ENCODE results near the gene SPRYD3. TPM values are rescaled to one million over a fixed set of nuclear protein-coding genes. Genes with fewer than 3 reads are reported as not detected.

Gene SPRYD3
- polyA plus RNA-seq, 1 donor from 2014 or later = 30.4 TPM

GRCh38 chr12:53074999-53075370 is 4.2 kb downstream of the SPRYD3 start:
- Mint-ChIP-seq H3K27ac (no peak overlapping the region), H3K9me3 (no peaks in the 10 kb centered on the region), H3K4me3 (peak overlapping the region in 1 of 4 donors; percentile 31), H3K36me3 (peaks cover 8% of the 10 kb centered on the region), H3K27me3 (no peaks in the 10 kb centered on the region), H3K4me1 (peaks cover 25 to 36% (median 30%) of the 10 kb centered on the region in 3 donors)

DNA sequence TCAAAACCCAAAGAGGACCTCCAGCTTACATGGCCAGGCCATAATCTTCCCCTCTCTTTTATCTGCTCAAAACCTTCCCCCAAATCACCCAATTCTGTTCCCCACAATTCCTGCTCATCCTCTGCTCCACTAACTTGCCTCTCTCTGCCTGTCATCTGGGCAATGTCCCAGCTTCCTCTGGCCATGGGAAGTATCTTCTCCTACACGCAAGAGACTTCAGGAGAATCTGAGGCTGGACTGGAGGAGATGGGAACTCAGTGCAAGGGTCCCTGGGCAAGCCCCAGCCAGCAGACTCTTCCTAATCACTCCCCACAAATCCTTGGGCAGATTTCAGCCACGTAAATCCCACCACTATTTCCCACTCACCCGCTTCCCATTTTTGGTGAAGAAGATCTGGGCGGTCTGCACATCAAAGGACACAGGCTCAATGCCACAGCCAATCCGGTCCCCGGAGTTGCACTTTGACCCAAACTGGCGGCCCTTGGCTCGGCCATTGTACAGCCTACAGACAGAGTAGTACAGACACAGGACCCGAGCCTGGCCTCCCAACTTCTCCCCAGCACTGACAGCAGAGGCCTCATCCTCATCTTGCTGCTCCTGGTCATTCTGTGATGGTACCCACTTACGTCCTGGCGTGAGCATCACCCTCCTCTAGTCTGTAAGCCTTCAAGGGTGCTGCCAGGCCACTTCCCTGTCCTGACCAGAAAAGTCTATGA is 4.7 kb downstream of the SPRYD3 start:
- peak overlapping the region in 2 of 3 donors; percentile 57 to 59 for H3K27ac Mint-ChIP-seq
- H3K27me3 Mint-ChIP-seq = no peaks in the 10 kb centered on the region
- H3K4me1 Mint-ChIP-seq = peaks cover 22 to 32% (median 30%) of the 10 kb centered on the region in 3 donors
- H3K36me3 Mint-ChIP-seq = peaks cover 8% of the 10 kb centered on the region
- H3K4me3 Mint-ChIP-seq = no peak overlapping the region
- H3K9me3 Mint-ChIP-seq = no peaks in the 10 kb centered on the region

DNA sequence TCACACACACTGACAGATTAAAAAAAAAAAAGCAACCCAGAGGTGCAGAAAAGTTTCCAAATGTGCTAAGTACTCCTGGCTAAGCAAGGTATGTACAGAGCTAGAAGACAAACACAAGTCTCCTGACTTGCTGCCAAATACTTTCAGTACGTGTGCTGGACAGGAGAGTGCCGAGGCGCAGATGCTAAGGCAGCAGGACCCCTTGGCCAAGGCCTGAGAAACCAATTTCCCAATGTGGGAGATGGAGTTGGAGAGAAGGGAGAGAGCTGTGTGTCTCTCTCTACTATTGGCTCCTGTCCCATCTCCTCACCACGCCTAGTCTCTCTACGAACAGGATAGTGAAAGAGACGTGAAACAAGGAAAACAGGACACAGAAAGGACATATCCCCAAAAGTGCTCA is 5.3 kb downstream of the SPRYD3 start:
- H3K27me3 Mint-ChIP-seq = no peaks in the 10 kb centered on the region
- H3K4me3 Mint-ChIP-seq = no peak overlapping the region
- peaks cover 20 to 32% (median 27%) of the 10 kb centered on the region in 3 donors for H3K4me1 Mint-ChIP-seq
- H3K9me3 Mint-ChIP-seq = no peaks in the 10 kb centered on the region
- H3K36me3 Mint-ChIP-seq = peaks cover 8% of the 10 kb centered on the region
- H3K27ac Mint-ChIP-seq = no peak overlapping the region

GRCh38 chr12:53071591-53072551 is 7.3 kb downstream of the SPRYD3 start:
- H3K27me3 Mint-ChIP-seq = no peaks in the 10 kb centered on the region
- no peak overlapping the region for H3K27ac Mint-ChIP-seq
- H3K4me1 Mint-ChIP-seq = peaks cover 12 to 22% (median 20%) of the 10 kb centered on the region in 3 donors
- peaks cover 10% of the 10 kb centered on the region for H3K36me3 Mint-ChIP-seq
- no peak overlapping the region for H3K4me3 Mint-ChIP-seq
- no peaks in the 10 kb centered on the region for H3K9me3 Mint-ChIP-seq

DNA sequence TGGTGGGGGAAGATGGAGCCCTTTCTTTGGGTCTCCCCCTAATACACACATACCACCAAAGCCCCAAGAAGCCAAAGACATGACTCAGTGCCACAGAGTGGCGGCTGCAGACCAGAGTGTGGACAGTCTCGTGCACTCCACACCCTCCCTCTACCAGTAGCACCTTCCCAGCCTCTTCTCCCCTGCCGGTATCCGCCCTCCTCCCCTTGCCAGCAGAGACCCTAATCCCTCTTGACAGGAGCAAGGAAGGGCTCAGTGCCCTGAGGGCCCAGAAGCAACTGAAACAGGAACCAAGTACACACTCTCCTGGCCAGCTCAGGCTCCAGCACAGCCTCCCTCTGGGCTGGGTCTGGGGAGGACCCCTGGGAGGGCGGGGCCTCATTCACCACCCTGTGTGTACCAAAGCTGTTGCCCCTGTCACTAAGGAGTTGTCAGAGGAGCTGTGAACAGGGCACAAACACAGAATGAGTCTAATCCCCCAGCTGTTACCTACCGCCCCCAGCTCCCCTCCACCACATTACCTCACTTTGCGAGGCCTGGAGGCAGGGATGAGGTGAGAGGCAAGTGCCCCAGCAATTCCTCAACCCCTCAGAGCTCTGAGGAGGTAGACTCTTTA is 8.2 kb downstream of the SPRYD3 start:
- Mint-ChIP-seq H3K9me3 (no peaks in the 10 kb centered on the region), H3K27me3 (no peaks in the 10 kb centered on the region), H3K36me3 (peaks cover 8% of the 10 kb centered on the region), H3K4me1 (peaks cover 14 to 22% (median 21%) of the 10 kb centered on the region in 3 donors), H3K4me3 (no peak overlapping the region), H3K27ac (no peak overlapping the region)

DNA sequence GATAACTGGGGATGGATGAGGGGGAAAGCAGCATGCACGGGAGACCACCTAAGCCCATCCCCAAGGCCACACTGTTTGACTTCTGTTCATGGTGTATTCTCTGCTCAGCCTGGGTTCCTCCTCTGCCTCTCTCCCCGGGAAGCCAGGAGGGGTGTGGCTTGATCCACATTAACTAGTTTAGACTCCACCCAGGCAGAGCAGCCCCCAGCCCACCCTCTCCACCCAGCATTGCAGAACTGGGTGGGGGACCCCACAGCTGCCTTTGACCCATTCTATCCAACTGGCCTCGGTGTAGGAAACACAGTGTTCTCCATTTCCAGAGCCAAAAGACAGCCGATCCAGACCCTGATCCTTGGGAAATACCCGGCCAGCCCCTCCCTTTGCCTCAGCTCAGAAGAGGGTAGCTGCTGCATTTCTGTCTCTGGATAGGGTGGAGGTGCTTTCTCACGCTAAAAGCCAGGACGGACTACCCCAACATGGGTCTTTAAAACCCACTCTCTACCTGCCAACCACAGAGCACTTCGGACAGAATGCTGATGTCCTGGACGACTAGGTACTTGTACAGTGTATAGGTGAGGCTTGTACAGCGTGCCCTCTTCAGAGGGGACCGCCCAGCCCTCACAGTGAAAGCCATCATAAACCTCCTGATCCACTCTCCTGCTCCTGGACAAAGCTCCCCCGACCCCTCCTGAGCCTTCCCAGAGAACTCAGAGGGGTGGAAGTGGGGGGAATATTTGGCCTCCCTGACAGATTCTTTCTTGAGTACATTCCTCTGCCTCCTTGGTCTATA is 9.4 kb downstream of the SPRYD3 start:
- peaks cover 13 to 21% (median 19%) of the 10 kb centered on the region in 3 donors for H3K4me1 Mint-ChIP-seq
- no peak overlapping the region for H3K27ac Mint-ChIP-seq
- no peaks in the 10 kb centered on the region for H3K27me3 Mint-ChIP-seq
- H3K9me3 Mint-ChIP-seq = no peaks in the 10 kb centered on the region
- peaks cover 10% of the 10 kb centered on the region for H3K36me3 Mint-ChIP-seq
- H3K4me3 Mint-ChIP-seq = no peak overlapping the region

GRCh38 chr12:53068811-53069585 is 10.2 kb downstream of the SPRYD3 start:
- H3K4me3 Mint-ChIP-seq = no peak overlapping the region
- no peak overlapping the region for H3K27ac Mint-ChIP-seq
- H3K36me3 Mint-ChIP-seq = peaks cover 10% of the 10 kb centered on the region
- H3K27me3 Mint-ChIP-seq = no peaks in the 10 kb centered on the region
- no peaks in the 10 kb centered on the region for H3K9me3 Mint-ChIP-seq
- H3K4me1 Mint-ChIP-seq = peaks cover 11 to 18% (median 13%) of the 10 kb centered on the region in 3 donors

DNA sequence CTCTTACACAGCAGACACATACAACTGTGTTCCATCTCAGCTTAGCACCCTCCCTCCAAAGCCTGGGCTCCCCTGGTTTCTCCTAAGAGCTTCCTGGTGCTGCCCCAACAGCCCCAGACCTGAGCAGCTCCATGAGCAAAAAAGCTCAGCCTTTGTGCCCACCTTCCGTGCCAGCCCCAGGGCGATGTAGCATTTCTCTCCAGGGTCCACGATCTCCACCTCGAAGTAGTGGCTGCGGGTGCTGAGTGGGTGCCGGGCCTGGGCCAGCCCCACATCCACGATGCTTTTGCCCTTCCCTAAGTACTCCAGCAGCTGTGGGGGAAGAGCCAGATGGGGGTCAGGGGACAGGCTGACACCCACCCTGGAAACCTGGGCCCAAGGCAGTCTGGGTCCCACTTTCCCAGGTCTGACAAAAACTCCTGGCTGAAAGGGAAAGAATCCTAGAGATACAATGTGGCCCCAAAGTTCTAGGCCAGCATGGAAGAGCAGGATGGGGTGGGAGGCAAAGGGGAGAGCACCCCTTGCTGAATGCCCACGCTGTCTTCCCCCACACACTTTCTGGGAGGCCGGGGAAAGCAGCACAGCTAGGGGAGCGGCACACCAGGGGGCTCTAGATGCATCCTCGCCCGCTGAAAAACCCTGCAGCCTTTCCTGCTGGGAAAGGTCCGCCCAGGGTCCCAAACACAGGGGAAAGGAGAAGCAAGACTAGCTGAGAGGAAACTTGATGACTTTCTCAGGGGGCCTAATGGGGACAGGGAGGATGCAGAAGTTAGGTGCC is 11.0 kb downstream of the SPRYD3 start:
- H3K27me3 Mint-ChIP-seq = no peaks in the 10 kb centered on the region
- peaks cover 10 to 17% (median 13%) of the 10 kb centered on the region in 3 donors for H3K4me1 Mint-ChIP-seq
- no peaks in the 10 kb centered on the region for H3K9me3 Mint-ChIP-seq
- H3K4me3 Mint-ChIP-seq = no peak overlapping the region
- H3K36me3 Mint-ChIP-seq = peaks cover 10% of the 10 kb centered on the region
- no peak overlapping the region for H3K27ac Mint-ChIP-seq

GRCh38 chr12:53067074-53067992 is 11.9 kb downstream of the SPRYD3 start:
- no peaks in the 10 kb centered on the region for H3K9me3 Mint-ChIP-seq
- H3K4me1 Mint-ChIP-seq = peaks cover 4 to 10% (median 7%) of the 10 kb centered on the region in 3 donors
- no peak overlapping the region for H3K4me3 Mint-ChIP-seq
- H3K27ac Mint-ChIP-seq = no peak overlapping the region
- peaks cover 8% of the 10 kb centered on the region for H3K36me3 Mint-ChIP-seq
- H3K27me3 Mint-ChIP-seq = no peaks in the 10 kb centered on the region

DNA sequence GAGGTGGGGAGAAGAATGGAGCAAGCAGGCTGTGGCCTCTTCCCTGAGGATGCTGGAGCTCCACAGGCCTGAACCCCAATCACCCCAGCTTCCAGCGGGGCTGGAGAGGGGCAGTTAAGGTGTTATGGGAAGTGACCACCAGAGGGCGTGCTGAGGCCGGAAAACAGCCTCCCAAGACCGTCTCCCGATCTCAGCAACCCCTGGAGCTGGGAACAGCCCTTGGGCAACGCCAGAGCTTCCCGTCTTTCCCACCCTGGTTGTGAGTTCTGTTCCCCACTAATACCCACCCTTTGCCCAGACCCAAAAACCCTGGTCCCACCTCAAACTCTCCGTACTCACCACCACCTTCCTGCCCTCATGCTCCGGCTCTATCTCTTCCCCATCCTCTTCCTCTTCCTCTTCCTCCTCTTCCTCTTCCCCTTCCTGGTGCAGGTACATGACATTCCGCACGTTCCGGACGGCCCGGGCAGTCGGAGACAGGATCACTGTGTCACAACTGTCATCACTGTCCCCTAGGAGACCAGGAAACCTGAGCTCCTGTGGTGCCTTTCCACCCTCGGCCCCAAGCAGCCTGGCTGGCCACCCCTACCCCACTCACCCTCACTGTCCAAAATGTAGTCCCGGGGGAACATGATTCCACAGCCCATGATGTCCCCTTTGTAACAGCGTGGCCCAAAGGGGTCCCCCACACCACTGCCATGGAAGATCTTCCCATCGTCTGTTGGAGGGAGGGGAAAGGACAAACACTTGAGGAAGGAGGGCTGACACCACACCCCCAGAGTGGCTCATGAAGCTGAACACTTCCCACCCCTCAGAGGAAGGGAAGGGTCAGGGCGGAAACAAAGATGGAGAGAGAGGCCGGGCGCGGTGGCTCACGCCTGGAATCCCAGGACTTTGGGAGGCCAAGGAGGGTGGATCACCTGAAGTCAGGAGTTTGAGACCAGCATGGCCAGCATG is 12.9 kb downstream of the SPRYD3 start:
- Mint-ChIP-seq H3K4me3 (peak overlapping the region in 1 of 4 donors; percentile 54), H3K27me3 (no peaks in the 10 kb centered on the region), H3K36me3 (peaks cover 8% of the 10 kb centered on the region), H3K27ac (peak overlapping the region in 1 of 3 donors; percentile 40), H3K9me3 (no peaks in the 10 kb centered on the region), H3K4me1 (peaks cover 4 to 7% (median 6%) of the 10 kb centered on the region in 3 donors)

DNA sequence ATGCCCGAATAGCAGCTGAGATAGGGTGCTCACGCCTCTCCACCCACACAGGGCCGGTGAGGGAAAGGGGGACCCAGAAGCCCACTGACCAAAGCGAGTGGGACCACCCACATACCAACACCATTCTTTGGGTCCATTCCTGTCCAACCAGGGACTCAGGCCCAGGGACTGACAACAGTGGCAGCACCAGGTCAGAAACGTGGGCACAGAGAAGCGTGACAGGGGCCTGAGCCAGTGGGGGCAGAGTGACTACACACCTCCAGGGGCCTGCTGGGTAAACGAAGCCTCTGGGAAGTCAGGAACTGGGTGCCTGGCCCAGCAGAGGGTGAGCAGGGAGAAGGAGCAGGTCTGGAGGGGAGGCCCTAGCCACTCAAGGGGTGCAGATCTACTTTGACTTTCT is 13.7 kb downstream of the SPRYD3 start:
- Mint-ChIP-seq H3K4me3 (no peak overlapping the region), H3K27me3 (no peaks in the 10 kb centered on the region), H3K9me3 (no peaks in the 10 kb centered on the region), H3K27ac (peak overlapping the region in 1 of 3 donors; percentile 44), H3K36me3 (peaks cover 8% of the 10 kb centered on the region), H3K4me1 (peaks cover under 1 to 7% (median 3%) of the 10 kb centered on the region in 3 donors)

Data from IgD-negative memory B cell (primary cell).